HG02884 (cell line): ENCODE data around the gene DNAJC5G.
A peak's percentile ranks its signal among the peaks of the same experiment; 100 is the strongest.
"Not testable (repeated sequence)": the region's sequence is repeated elsewhere in the genome, so short reads cannot be mapped to it uniquely, and the experiment has no call there.

Source experiments
- ATAC-seq: cut with Tn5 transposase; IDR thresholded peaks from one replicate; pipeline ENCODE4 v1.9.1; 2021; ENCODE audit warnings: mild to moderate bottlenecking, moderate library complexity; ENCODE audit not compliant: unreplicated experiment

The DNAJC5G gene

DNA sequence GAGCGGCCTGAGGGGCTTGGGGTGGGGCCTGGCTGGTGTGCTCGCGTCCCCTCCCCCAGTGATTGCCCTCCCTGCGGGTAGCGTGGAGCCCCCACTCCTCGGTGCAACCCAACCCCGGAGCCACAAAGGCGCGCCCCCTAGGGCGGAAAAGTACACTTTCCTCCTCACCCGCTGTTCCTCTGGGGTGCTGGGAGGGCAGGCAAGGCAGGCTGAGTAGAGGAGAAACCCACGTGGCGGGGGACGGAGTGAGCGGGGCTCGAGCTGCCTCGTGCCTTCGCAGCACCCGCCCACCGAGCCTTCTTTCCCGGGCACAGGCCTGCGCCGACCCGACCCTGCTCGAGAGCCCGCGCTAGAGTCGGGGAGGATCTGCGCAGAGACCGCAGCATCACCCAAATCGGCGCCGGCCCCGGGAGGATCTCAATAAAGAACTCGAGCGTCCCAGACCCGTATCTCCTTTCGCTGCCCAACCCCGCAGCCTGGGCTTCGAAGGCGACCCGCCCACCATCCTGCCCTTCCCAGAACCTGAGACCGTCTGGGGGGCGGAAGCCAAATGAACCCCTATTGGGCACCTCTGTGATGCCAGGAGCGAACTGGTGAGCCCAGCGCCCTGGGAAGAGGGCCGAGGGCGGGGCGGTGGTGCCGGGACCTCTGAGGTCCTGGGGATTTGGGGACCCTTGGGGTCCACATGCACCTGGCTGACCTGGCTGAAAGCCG is 31.5 kb downstream of the DNAJC5G start:
- ATAC-seq, result no peak

DNA sequence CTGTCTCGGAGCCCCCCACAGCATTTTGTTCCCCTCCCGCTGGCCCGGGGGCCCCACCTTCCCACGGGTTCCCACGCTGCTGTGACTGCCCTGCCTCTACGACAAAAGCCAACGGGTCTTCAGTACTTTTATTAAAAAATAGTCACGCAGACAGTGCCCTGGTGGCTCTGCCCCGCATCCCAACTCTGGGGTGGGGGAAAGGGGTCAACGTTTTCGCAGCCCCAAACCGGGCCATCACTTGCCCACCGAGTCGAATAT is 32.0 kb downstream of the DNAJC5G start:
- no peak for ATAC-seq

DNA sequence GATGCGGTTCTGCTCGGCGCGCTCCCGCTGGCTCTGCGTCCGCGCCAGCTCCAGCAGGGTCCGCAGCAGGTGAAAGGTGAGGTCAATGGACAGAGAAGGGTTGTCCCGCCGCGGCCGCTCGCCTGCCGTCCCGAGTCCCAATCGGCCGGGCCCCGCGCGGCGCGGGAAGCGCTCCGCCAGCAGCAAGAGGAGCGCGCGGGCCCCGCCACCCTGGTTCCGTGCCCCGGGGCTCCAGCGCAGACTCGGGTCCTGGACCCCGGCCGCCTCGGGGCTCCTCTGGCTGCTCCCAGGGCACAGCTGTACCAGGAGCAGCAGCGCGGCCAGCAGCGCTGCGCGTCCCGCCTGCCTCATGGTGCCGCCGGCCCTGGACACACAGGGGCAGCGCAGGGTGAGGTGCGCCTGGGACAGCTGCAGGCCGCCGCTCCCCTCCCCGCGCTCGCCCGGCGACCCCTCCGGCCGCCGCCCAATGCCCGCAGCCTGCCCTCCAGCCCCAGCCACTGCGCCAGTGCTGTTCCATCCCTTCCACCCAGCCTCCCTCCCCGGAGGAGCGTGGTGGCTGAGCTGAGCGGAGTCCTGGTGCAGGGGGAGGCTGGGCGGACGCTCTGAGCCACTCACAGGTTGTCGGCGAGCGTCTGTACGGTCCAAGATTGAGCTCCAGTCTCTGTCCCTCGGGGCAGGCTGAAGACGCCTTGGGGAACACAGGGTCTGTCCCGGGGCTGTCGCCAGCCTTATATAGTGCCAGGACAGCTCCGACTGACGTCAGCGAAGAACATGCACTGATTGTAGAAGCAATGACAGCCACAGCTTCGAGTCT is 32.5 kb downstream of the DNAJC5G start:
- ATAC-seq, result no peak

DNA sequence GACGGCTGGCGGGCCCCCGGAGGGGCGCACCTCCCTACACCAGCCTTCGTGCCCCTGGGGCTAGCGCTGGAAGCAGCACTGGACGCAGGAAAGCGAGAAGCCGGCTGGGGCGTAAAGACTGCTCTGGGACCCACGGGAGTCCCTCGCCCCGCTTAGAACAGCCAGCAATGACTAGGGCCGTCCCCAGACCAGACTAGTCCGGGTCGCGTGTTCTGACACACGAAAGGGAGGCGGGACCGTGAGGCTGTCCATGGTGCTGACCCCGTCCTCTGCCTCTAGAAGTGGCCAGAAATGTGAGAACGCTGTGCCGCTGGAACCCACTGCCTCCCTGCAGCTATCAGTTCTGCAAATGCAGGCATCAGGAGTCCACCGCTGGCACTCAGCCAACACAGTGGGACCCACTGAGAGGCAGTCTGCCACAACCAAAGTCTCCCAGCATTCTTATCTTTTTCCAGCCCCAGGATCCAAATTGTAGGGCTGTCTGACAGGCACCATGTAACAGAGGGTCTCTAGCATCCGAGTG is 33.2 kb downstream of the DNAJC5G start, which contains the start of gene UCN:
TSS of gene UCN (minus strand) at position 87 of the 523 bp plus-strand sequence. CDS start 550 bp downstream, outside the sequence.
- no peak for ATAC-seq

DNA sequence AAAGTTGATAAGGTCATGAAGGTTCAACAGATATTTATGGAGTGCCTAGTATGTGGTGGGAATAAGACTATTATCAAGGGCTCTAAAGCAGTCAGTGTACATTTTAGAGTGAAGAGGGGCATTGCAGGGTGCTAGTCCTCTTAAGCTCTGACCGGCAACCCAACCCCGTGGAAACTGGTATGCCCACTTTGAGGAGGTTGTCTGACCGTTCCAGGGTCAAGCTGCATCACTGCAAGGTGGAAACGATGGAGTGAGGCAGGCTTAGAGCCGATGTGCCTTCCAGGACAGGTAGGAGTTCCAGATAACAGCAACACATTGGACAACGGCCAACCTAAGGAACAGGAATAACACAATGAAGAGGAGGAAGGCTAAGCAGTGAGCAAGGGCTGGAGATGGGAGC is 34.4 kb downstream of the DNAJC5G start:
- no peak for ATAC-seq

DNA sequence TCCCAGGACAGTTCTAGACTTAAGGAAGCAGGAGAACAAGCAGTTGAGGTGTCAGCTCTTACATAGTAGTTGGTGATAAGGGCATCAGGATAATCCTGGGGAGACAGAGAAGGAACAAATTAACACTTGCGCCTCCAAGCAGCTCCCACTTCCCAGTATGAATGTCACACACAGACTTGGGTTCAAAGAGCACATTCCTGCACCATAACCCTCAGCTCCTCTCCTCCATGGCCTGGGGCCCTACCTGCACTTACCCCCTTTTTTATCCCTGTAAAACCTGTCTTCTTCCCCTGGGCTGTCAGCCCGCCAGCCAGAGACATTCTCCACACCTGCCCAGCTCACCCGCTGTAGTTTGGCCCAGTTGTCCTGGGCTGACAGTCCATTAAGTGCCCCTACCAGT is 36.9 kb downstream of the DNAJC5G start:
- ATAC-seq, result no peak

DNA sequence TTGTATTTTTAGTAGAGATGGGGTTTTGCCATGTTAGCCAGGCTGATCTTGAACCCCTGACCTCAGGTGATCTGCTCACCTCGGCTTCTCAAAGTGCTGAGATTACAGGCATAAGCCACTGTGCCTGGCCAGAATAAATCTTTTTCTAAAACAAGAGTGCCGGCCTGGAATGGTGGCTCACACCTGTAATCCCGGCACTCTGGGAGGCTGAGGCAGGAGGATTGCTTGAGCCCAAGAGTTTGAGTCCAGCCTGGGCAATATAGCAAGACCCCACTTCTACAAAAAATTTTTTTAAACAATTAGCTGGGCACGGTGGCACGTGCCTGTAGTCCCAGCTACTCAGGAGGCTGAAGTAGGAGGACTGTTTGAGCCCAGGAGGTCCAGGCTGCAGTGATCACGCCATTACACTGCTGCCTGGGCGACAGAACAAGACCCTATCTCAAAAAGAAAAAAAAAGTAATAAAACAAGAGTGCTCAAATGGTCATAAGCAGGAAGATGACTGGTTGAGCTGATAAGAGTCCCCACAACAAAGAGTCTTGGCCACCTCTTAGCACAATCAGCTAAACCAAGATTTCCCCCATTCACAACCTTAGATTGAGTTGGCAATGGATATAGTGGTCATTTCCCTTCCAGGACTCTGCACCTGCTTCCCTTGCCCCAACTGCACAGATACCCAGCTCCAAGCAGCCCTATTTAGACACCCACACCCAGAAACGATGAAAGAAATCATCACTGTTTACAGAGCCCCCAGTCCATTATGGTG is 38.8 kb downstream of the DNAJC5G start:
- no peak for ATAC-seq

DNA sequence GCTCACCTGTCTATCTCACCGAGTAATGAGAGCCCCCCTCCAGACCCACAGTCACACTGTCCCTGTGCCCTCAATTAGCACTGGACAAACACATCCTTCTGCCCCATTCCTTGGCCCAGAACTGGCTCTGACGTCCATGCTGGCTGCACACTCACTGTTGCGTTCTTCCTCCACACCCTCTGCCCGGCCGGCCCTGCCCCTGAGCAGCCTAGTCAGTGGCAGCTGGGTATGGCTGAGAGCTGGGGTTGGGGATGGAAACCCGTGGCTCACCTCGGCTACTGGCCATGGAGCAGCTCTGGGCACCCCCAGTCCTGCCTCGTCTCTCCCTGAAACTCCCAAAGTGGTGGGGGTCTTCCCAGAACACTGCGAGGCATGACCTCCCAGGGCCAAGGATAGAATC is 39.5 kb downstream of the DNAJC5G start:
- no peak for ATAC-seq

DNA sequence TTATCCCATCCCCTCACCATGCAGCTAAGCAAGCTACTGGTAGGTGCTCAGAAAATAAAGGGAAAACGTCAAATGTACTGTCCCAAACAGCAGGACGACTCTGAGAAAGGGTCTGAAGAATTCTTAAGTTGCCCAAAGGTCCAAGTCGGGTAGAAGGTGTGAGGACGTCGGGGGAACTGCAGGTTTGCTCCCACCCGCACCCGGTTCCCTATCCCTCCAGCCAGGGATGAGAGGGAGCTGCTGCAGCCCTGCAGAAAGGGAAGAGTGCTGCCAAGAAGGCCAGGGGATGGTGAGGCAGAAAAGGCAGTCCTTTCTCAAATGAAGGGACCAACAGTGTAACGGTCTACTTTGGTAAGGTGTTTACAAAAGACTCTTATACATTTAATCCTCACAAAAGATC is 39.9 kb downstream of the DNAJC5G start:
- no peak for ATAC-seq

DNA sequence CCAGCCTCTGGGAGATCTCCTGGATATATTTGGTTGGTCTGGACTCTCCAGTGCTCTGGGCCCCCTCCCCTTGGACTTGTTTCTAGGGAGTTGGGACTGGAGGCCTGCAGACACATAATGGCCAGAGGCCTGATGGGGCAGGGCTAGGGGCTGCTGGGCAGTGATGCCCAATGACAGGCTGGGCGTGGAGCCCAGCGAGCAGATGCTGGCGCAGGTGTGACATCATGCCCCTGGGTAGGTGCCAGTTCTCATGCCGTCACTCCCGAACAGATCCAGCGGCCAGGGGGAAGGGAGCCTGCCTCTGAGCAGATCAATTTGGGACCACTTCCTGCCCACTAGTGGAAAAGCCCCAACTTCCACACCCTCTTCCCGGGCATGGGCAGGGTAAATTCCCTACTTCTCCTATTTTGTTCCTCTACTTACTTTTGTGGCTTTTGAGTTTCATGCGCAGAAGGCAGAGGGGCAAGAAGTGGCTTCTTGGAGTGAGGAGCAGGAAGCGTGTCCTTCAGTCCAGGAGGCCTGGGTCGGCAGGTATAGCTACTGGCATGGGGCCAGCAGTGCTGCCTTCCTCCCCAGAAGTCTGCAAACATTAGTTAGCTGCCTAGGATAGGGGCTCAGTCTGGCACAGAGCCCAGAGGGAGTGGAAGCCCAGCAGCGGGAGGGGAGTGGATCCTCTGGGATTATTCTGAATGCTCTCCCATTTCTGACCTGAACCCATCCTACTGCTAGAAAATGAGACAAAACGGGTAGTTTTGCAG is 41.6 kb downstream of the DNAJC5G start:
- ATAC-seq, result no peak

DNA sequence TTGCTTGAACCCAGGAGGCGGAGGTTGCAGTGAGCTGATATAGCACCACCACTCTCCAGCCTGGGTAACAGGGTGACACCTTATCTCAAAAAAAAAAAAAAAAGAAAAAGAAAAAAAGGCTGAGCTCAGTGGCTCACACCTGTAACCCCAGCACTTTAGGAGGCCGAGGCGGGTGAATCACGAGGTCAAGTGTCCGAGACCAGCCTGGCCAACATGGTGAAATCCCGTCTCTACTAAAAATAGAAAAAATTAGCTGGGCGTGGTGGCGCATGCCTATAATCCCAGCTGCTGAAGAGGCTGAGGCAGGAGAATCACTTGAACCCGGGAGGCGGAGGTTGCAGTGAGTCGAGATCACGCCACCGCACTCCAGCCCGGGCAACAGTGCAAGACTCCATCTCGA is 44.6 kb downstream of the DNAJC5G start:
- ATAC-seq, result not testable (repeated sequence)

DNA sequence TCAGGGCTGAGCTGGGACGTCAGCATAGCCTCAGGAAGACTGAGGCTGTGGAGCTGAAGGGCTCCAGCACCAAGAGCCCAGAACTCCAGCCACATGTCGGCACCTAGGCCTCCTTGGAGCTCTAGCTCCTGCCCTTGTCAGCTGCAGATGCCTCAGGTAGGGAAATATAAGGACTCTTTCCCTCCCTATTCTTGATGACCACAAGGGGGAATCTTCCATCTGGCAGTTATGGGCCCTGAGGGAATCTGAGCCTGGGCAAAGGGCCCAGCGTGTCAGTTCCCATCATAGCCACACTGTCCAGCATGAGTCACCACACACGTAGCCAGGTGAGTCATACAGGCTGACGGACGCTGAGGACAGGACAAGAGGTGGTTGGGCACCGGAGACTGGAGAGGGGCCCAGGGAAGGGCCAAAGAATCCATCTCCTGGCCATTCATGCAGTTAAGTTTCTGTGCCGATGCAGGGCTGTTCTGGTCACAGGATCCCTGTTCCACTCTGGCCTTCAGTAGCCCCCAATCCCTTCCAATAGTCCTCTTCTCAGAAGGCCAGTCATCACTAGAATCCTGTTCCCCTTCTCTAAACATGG is 45.8 kb downstream of the DNAJC5G start:
- ATAC-seq, result no peak

DNA sequence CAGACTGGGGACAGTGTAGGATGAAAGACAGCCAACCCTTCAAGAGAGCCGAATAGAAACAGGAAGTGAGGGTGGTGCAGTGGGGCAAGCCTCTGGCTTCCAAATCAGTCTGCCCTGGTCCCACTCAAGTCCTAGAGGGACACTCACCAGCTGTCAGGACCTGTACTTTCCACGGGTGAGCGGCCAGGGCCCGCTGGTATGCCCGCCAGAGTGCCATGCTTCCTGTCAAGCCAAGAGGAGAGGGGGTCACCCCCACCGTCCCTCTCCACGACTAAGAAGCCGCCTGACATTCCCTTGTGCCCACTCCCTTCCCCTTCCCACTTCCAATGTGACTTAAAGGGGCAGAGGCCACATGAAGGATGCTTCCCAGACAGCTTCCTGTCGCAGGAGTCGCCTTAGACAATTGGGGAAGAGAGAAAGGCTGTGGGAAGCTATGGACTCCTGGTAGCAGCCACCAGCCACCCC is 47.1 kb downstream of the DNAJC5G start:
- peak; percentile 9 for ATAC-seq

DNA sequence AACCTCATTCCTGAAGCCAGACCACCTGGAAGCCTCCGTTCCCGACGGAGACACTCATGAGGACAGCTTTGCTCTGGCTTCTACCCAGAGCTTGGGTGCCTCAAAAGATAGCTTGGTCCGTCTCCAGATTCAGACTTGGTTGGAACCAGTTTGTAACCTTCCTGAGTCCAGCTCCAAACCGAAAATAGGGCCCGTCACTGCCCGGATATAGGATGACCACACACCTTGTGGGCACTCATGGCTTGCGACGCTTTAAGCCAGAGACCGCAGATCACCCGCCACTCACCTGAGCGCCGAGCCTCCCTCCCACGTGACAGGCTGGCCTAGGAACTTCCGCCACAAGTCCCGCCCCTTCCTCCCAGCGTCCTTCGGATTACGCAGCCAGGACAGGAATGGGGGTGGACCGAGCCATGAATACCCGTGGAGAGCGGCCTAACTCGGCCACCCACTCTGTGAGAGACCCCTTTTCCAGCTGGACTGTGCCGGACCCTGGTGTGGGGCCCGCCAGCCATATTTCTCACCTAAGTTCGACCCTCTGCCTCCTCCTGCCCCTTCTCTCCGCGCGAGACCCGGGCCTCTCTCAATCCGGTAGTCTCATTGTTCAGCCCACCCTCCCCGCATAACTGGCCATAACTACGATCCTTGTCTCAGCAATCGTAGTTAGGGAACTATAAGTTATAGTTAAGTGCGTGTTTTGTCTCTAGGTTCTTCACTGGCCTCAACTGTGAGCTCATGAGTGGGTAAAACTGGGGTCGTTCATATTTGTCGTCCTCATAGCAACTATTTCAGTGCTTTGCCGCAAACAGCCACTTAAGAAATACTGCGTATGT is 47.7 kb downstream of the DNAJC5G start, which contains the start of gene MPV17:
TSS of gene MPV17 (minus strand) at position 332 of the 830 bp plus-strand sequence. CDS start 580 bp downstream, outside the sequence.
- ATAC-seq, result peak; percentile 87

DNA sequence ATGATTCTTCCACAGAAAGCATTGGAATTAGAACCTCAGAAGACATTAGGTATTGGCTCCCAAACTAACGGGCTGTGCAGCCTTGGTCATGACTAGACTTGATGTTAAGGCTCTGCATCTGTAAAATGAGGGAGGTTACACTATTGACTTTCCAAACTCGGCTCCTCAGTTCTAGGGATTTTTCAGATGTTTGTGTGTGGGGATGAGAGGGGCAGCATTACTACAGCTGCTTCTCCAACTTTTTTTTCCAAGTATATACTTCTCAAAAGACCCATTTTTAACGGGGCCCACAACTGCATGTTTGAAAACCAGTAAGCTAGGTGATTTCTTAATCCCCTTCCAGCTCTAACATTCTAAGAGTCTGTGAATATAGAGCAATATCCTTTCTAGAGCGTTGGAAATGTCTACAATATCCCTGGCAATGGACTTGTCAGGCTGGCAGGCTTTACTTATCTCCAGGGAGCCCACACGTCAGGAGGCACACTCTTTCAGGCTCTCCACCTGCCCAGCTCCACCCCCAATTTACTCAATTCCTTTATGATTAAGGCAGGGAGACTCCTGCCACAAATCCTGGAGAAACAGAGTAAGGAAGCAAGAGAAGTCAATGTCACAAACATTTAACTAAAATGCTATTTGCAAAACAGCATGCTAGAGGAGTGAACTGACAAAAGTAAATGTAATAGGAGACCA is 48.5 kb downstream of the DNAJC5G start:
- ATAC-seq, result no peak

DNA sequence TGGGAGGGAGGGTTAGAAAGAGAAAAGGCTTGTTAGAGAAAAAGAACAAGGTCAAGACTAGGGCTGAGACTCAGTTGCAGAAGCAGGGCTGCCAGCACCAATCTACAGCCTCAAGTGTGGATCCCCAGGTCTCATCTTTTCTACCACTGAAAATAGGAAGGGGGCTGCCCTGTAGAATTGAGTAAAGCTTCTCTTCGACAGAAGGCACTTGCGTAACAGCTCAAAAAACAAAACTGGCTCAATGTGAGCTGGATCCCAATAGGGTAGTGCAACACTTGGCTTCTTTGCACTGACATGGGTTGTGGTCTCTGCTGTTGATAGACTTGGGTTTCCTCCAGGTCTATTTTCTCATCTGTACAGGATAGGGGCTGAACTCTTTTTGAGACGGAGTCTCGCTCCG is 49.5 kb downstream of the DNAJC5G start:
- ATAC-seq, result no peak
